GDM1 (cell line): Measurements from ENCODE around the gene GPX4.

Experiments
- DNase-seq: peaks from one replicate; lab custom pipeline; 2025; lab: John Stamatoyannopoulos, UW

Gene GPX4

DNA sequence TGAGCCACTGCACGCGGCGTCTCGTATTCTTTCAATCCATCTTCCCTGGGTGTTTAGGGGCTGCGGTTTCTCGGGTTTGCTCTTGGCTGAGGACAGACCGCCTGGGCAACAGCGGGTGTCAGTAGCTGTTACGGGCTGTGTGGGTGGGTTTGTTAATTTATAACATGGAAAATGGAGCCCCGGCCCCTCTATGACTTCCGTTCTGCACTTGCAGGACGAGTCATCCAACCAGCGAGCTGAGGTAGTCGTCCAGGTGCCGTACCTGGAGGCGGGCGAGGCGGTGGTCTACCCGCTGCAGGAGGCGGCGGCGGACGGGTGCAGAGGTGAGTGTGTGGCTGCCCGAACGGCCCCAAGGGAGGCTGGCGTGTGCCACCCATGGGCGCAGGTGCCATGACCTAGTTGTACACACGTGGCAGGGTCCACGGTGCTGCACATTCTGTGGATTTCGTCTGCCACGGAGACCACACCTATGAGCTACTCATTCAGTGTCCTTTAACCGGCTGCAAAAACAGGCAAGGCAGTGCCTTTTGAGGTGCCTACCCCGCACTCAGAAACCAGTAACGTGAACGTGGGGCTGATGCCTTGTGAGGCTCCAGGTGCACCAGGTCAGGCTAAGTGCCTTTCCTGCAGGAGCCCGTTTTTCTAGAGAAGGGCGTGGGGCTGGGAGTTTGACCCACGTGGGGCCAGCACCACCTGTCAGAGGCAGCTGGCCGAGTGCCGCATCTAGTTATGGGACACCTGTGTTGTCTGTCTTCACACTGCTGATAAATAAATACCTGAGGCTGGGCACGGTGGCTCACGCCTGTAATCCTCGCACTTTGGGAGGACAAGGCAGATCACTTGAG is 19.5 kb upstream of the GPX4 start:
- no peak for DNase-seq

DNA sequence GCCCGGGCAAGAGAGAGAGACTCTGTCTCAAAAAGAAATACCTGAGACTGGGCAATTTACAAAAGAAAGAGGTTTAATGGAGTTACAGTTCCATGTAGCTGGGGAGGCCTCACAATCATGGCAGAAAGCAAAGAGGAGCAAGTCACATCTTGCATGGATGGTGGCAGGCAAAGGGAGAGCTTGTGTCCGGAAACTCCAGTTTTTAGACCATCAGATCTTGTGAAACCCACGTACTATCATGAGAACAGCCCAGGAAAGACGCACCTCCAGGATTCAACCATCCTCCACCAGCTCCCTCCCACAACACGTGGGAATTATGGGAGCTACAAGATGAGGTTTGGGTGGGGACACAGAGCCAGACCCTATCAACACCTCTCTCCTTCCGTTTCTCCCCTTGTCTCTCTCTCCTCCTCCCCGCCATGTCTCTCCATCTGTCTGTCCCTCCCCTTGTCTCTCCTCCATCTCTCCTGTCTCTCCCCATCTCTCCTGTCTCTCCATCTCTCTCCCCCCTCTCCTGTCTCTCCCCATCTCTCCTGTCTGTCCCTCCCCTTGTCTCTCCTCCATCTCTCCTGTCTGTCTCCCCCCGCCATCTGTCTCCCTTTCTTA is 18.6 kb upstream of the GPX4 start:
- DNase-seq = no peak

DNA sequence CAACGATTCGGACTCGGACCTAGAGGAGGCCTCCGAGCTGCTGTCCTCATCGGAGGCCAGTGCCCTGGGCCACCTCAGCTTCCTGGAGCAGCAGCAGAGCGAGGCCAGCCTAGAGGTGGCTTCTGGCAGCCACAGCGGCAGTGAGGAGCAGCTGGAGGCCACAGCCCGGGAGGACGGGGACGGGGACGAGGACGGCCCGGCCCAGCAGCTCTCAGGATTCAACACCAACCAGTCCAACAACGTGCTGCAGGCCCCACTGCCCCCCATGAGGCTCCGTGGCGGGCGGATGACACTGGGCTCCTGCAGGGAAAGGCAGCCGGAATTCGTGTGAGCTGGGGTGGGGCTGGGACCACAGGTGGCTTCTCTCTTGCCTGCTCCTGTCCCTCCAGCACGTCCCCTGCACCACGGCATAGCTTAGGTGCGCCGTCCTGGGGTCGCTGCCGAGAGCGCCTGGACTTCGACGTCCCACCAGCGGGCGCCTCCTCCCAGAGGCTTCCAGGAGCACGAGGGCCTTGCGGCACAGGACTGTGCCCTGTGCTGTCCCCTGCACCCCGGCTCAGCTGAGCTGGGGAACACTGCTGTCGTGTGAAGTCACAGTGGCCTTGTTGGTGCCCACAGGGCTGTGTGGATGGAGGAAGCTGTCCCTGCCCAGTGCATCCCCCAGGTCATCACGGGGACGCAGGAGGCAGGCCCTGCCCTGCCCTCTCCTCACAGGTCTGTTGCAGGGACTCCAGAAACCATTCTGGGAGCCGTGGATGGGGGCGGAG is 17.9 kb upstream of the GPX4 start:
- DNase-seq = no peak

DNA sequence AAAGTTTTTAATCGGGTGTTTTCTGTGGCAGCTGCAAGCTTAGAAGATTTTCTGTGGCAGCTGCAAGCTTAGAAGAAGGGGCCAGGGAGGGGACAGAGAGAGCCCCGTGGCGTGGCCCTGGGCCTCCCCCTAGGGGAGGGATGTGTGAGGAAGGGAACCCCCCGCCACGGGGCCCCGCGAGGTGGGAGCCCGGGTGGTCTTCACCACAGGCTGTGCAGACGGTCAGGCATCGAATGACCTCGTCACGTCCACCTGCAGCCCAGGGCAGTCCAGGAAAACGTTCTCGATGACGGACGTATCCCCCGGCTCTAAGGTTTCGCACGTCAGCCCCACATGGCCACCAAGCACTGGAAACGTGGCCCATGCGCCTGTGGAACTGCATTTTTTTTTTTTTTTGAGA is 17.2 kb upstream of the GPX4 start:
- no peak for DNase-seq

DNA sequence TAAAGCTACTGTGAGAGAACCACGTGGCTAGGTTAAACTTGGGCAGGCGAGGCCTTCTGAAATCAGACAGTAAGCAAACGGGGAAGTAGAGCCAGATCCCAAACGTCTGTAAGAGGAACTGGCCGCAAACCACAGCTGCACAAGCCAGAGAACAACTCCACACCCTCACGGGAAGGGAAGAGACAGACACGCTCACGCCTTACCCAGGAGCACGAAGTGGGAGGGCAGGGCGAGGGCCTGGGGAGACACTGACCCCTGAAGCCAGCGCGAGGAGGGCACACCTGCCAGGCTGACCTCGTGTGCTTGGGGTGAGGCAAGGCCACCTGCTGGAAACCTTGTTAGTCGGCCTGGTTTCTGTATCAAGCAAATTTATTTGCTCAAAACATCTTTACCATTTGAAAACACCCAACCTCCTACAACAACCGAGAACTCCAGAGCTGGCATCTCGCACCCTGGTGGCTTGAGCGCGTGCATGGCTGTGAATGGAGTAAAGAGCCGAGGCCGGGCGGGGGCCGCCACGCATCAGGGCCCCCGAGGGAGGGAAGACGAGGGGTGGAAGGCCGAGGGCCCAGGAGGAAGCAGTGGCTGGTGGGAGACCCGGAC is 15.9 kb upstream of the GPX4 start:
- peak; percentile 89 for DNase-seq

DNA sequence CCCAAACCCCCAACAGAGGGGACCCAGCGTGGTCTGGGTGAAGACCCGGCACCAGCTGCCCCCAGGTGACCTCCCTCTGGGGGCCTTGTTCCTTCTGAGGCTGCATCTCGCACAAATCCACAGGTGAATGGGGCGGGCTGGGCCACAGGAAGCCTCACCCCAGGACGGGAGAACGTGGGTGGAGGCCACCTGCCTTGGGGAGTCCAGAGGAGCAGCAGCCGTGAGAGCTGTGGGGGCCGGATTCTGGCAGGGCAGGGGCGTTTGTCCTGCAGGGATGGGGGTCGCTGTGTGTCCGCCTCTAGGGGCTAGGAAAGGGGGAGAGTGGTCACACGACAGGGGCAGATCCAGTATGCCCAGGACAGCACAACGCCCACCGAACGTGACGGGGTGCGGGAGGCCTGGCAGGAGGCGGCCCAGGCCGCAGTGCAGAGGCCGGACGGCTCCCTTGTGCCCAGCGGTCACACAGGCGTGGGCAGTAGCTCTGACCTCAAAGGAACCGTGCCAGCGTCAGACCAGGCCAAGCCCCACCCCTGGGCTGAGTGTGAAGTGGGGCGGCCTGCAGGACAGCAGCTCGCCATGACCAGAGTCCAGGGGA is 15.3 kb upstream of the GPX4 start:
- DNase-seq = no peak

DNA sequence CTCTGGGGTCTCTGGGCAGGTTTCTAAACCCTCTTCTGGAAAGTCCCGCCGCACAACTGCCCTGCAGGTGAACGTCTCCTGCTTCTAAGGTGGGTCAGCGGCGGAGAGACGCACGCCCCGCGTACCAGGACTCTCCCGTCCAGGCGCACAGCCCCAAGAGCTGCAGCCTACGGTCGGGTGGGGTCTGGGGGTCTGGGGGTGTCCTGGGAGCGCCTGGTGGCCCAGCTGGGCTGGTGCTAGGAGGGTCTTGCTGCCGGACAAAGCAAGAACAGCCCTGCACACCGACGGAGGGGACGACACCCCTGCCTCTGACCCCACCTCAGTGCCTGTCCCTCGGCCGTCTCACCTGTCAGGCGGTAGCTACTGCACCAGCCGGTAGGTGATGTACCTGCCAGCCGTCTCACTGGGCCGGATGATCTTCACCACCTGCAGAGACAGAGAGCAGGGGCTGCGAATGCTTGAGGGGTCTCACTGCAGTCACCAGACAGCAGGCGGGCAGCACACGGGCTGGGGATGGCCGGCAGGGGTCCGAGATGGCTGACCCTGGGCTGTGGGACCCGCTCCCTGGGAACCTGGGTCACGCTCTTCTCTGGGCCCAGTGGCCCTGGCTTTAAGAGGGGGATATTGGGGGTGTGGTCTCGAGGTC is 14.5 kb upstream of the GPX4 start:
- DNase-seq = no peak

DNA sequence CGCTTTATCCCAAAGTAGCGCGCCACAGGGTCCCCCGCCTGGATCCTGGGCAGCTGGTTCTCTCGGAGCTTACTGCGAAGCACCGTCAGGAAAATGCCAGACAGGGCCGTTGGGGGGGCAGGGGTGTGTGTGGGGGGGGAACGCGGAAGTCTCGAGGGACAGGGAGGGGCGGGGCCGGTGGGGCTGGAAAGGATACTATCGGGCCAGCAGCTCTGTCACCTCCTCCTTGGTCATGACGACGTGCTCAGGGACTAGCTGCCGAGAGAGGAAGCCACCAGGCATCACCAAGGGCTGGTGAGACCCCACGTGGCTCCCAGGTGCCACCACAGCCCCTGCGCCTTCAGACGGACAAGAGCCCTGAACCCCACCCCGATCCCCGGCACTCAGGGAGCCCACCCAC is 13.9 kb upstream of the GPX4 start:
- no peak for DNase-seq

DNA sequence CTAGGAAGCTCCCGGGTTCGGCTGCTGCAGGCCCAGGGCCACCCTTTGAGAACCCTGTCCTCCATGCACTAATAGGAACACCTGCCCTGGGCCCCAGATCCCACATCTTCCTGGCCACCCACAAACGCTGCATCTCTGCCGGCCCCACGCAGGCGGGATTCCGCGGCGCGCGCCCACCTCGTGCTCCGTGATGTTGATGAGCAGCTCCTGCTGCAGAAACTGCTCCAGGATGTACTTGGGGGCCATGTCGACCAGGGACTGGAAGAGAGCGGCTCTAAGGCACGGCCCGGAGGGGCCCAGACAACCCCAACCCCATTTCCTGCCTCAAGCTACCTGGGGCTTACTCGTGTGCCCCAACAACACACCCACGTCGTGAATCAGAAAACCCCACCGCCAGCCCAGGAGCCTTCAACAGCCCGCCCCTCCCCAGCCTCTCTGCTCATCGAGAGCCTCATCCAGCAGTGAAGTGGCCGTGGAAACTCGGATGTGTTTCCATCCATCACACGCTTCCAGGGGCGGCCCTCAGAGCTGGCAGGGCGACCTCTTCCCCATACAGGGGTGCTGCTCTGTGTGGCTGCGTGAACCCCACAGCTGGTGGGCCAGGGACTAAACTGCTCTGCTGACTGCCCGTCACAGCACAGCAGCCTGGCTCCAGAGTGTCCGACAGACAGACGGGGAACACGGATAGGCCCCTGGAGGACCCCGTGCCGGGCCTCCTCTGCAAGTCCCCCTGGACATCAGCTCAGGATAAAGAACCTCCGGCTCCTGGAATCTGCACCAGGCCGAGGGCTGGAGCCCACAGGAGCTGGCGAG is 12.9 kb upstream of the GPX4 start:
- DNase-seq = no peak

DNA sequence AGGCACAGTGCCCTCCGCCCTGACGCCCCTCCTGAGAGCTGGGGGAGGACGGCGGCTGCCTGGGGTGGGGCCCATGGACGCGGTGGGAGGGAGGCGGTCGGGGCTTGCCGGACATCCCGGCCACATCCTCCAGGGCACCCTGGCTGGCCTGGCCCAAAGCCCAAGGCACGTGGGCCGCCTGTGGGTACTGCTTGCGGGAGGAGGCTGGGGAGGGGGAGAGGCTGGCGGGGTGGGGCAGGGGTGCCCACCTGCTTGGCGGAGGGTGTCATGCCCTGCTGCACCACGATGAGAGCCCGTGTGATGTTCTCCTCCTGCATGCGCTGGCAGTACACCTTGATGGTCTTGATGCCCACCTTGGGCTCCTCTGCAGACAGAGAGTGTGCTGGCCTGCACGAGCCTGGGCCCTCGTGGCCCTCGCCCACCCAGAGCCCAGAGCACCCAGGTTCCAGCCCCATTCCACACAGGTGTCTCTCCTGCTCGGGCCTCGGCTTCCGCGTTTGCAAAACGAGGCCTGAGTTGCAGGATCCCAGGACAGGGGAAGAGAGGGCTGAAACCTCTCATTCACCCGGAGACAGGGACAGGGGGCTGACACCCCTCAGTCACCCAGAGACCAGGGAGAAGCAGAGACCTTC is 12.1 kb upstream of the GPX4 start:
- no peak for DNase-seq

DNA sequence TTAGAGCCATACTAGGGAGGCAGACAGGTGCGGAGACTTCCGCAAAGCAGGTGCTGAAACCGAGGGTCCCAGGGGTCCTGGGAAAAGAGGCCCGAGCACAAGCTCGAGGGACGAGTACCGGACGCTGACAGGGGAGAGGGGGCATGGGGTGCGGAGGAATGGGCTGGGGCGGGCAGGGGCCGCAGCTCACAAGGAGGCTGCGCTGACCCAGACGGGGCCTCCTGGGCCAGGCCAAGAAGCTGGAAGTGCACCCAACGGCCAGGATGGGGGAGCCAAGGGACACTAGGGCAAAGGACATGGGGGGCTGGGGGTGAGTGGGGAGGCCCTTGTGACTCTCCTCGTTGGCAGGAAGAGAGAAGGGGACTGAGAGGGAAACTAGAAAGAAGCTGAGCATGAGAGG is 10.5 kb upstream of the GPX4 start:
- no peak for DNase-seq

DNA sequence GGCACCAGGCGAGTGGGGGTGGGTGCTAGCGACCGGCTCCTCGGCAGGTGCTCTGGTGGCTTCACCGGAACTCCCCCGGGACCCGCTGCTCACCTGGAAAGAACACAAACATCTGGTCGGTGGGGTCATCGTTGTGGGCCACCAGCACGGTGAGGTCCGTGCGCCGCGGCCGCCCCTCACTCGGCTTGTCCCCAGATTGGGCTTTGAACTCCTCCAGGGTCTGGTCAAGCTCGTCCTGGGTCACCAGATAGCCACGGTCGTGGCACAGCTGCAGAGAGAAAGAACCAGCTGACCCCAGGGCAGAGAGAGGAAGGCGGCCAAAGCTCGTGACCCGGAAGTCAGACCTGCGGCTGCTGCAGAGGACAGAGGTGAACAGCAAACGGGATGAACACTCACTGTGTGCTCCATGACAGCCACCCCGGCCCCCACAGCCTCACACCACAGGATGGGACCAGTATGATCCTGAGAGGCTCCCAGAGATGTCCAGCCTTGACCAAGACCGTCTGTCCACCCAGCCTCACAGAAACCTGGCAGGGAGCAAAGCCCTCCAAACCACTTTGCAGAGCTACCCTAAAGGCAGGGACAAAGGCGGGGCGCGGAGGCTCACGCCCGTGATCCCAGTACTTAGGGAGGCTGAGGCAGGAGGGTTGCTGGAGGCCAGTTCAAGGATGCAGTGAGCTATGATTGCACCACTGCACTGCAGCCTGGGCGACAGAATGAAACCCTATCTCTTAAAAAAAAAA is 9.8 kb upstream of the GPX4 start:
- no peak for DNase-seq

DNA sequence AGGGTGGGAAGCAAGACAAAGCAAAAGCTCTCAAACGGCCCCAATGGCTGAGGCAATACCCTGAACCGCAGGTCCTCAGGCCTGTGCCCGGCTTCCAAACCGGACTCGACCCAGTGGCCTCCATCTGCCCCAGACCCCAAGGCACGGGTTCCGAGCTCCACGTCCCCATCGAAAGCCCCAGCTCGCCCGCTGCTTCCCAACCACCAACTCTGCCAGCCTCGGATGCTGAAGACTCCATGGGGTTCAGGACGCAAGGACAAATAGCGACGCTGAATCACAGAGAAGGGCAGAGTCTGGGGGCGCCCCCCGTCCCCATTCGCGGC is 9.2 kb upstream of the GPX4 start:
- no peak for DNase-seq

DNA sequence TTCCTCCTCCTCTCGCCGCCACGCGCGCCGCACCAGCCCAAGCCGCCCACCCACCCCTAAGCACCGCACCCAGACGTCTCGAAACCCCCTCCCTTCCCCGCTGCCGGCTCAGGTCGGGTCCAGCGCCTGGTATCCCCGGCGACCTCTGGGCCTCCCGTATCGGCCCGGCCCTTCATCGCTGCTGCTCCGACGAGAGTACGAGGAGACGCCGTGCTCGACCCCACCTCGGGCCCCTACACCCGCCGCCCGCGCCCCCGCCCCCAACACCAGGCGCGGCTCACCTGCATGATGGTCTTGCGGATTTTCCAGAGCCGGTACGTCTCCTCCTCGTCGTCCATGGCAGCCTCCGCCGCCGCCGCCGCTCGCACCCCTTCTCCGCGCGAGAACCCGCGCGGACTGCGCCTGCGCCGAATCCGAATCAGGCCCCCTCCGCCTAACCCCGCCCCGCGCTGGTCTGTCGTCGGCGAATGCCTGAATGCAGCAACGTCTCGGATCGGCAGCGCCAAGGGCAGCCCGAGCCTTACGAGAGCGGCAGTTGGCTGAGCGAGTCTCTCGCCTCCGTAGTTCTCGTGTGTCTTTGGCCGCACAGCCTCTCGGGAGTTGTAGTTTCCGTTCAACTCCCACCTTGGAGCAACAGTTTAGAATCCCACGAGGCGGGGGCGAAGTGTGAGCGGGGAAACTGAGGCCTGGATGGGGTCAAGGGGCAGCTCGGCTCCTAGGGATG is 8.7 kb upstream of the GPX4 start, which contains the start of gene POLR2E:
TSS of gene POLR2E (minus strand) at position 398 of the 724 bp plus-strand sequence. CDS start at position 338, 60 bp downstream.
- peak; percentile 97 for DNase-seq

DNA sequence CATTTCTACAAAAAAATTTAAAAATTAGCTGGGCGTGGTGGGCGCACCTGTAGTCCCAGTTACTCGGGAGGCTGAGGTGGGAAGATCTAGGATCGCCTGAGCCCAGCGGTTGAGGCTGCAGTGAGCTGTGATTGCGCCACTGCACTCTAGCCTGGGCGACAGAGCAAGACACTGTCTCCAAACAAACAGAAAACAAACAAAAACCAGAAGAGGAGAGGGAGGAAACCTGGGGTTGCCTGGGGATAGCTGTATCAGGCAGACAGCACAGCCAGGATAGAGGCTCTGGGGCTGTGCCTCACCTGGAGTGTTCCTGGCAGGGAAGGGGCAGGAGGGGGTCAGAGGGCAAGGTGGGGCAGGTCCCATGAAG is 6.0 kb upstream of the GPX4 start:
- no peak for DNase-seq

DNA sequence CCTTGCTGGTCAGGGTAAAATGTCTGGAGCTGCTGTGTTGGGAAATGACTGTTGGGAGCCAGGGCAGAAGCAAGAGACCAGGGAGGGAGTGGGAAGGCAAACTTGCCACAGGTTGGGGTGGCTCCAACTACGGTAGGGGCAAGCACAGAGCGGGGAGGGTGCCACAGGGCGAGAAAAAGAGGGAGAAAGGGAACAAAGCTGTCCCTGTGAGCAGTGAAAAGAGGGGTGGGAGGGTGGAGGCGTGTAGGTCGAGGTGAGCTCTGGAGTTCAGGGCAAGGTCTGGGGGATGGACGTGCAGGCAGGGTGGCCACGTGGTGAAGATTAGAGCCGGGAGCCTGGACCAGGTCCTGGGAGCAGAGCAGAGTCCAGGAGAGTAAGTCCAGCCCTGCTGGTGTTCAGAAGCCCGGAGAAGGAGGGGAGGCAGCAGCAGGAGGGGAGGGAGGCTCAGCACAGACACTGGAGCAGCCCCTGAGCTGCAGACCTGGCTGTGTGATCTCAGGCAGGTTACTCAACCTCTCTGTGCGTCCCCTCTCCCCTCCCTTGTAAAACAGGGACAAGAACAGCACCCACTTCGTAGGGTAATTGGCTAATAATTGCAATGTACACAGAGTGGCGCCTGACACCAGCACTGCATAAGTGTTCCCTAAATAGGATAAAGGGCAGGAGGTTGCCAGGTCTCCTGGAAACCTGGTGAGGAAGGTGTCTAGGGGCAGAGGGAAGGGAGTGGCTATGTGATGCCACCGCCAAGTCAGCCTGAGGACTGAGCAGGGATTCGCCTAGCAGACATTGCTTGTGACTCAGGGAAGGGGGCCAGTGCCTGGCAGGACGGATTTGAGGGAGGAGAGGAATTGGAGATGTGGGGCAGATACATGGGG is 5.4 kb upstream of the GPX4 start:
- no peak for DNase-seq

DNA sequence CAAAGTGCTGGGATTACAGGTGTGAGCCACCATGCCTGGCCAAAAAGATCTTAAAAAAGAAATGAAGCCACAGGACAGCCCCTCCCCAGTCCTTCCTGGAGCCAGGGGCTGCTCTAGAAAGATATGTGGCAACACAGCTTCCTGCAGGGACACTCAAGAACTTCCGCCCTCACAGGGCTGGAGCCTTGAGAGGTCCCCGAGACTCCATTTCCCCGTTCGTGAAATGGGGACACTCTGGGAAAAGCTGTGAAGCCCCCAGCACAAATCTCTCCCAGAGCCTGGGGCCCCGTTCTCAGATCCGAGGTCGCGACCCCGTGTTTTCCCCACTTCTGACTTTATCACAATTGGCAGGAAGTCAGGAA is 2.5 kb upstream of the GPX4 start:
- peak; percentile 68 for DNase-seq
